CD4-positive, alpha-beta T cell treated with Interleukin-1 beta for 1 hour (primary cell): ENCODE data around the gene COL4A2.

Source experiments
- DNase-seq, 2 donors: peaks; one replicate each; pipeline ENCODE4 v3.0.0-alpha.2; 2020 to 2022

Gene COL4A2

DNA sequence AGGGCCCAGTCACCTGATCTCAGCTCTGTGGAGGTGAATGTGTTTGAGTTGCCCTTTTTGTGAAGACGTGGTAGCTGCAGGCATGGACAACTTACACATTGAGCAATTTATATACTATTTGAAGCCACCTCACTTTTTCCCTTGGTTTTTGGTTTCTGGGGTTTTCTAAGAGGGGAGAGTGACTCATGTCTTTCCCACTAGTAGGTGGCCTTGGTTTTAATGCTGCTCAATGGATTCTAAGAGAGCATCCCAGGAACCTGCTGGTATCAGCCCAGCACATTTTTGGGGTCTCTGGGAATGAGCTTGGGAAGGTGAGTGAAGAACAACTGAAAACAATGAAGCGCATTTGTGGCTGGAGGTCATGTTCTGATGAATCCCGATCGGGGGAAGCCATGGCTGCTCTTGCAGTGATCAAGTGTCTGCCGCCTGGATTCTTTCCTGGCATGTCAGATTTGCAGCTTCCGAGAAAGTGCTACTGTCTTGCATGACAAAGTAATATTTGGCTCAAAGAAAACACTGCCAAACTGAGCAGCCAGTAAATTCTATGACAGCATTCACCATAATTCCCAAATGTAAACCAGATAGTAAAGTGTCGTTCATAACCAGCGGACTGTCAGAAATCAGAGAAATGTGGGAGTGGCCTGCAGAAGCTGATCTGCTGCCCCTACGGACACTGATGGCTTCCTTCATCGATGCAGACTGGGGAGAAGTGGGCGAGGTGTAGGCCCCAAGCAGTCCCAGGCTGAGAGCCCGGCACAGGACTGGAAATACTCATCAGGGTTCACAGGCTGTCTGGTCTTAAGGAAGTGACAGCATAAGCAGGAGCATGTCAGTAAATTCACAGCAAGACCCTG lies 98.7 kb downstream of the COL4A2 start:
- no peak for DNase-seq

DNA sequence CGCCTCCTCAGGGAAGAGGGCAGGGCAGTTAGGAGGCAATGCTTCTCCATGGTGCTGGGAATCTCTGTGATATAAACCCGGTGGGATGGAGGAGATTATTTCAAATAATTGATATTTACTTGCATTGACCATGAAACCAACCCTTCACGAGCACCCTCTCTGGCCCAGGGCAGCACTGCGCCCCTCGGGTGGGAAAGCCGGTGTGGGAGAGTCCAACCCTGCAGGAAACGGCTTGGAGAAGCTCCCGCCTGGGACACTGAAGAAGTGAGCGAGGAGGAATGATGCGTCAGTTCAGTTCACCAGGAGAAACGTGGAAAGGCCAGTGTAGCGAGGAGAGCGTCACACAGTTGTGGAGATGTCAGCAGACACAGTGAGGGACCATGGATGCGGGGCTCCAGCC lies 99.9 kb downstream of the COL4A2 start:
- no peak for DNase-seq

DNA sequence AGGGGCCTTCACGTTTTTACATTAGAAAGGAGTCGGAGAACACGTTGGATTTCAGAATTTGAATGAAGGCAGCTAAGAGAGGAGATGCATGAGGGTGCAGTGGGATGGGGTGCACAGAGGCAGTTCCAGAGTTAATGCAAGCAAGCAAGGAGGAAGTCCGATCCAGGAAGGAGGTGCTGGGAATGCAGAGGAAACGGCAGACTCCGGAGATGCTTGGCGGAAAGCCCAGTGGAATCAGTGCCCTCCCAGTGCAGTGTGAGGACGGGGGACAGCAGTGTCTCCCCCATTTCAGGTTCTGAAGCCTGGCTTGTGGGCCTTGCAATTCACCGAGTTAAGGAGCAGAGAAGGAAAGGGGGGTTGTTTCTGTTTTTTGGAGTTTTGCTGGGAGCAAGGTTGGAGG lies 100.4 kb downstream of the COL4A2 start:
- no peak for DNase-seq

DNA sequence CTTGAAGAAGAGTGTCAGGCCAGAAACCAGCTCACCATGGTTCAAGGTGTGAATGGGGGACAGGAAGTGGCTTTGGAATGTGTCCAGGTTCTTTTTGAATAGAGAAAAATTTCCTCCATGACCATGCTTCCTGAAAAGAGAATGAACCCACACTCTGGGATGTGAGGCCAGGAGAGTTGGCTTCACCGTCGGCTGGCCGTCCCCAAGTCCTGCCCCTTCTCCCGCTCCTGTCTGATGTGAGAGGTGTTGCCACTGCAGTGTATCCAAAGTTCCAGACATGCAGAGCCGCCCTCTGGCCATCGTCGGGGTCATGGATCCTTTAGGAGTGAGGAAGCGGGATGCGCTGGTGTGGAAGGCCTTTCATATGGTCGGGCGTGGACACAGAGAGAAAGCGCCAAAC lies 101.2 kb downstream of the COL4A2 start:
- no peak for DNase-seq

DNA sequence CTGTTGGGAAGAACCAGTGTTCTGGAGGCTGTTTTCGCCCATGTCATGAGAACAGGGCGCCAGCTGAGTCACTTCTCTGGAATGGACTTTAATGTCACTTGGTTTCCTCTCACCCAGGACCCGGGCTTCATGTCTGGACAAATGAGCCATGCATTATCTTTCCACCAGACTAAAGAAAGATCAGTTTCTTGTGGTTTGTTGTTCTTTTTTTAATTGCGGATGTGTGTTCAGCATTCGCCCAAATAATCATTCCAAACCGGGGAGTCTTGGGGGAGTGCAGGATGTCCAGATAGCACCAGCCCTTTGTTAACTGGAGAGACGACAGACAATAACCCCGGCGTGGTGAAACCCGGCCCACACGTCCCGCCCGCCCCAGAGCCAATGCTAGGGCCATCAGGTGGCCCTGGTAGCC lies 102.5 kb downstream of the COL4A2 start:
- DNase-seq: no peak

DNA sequence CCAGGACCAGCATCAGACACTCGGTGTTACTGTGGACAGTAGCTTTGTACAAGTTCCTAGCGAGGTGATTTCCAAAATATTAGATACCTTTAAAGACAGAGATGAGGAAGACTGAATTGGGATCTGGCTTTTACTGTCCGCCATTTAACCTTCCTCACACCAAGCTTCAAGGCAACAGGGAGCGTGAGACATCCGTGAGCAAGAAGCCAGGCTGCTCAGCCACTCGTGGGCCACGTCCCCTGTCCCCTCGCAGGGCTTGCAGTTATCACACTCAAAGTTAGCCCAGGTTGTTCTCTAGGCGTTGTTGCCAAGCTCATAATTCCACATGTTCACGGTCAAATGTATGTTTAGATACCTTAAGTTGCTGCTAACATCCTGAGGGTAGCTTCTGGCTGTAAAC lies 102.9 kb downstream of the COL4A2 start:
- no peak for DNase-seq

DNA sequence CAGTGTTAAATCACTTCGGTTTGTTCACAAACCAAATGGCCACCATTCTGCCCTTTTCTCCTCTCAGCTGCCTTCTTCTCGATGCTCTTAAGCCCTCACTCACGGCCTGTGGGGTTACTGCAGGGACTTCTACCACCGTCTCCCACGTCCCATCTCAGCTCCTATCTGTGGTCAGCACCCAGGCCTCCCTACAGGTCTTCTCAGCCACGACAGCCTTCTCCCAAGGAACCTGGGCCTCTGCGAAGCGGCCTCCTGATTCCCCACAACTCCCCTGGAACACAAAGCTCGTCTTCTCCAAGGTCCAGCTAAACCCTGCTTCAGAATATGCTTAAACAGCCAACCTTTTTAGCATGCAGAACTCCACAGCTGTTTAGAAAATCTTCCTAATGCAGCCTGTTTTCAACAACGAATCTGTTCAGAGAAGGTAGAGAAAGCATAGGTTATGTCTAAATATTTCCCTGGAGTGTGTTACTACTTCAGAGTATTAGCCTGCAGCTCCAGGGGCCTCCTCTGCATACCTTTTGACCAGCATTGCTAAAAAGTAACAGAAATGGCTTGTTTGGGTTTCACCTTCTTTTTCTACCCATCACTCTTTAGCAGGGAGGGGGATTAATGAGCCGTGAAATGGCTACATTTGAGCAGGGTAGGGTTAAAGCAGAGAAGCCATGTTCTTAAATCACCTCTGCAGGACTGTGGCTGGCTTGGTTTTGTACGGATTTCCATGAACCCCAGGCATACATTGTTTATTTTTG lies 104.0 kb downstream of the COL4A2 start:
- no peak for DNase-seq

DNA sequence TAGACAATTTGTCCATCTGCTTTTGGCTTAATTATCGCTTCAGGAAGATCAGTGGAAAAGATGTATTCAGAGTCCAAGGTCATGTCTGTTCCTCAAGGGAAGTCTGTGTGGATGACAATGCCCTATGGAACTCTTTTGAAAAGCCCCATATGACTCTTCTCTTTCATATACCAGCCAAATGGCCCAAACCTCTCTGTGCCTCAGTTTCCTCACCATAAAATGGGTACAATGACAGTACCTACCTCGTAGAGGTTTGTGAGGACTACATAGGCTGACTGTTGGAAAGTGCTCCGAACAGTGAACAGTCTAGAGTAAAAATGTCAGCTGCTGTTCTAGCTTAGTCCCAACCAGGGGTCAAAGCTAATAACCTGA lies 104.6 kb downstream of the COL4A2 start:
- no peak for DNase-seq

DNA sequence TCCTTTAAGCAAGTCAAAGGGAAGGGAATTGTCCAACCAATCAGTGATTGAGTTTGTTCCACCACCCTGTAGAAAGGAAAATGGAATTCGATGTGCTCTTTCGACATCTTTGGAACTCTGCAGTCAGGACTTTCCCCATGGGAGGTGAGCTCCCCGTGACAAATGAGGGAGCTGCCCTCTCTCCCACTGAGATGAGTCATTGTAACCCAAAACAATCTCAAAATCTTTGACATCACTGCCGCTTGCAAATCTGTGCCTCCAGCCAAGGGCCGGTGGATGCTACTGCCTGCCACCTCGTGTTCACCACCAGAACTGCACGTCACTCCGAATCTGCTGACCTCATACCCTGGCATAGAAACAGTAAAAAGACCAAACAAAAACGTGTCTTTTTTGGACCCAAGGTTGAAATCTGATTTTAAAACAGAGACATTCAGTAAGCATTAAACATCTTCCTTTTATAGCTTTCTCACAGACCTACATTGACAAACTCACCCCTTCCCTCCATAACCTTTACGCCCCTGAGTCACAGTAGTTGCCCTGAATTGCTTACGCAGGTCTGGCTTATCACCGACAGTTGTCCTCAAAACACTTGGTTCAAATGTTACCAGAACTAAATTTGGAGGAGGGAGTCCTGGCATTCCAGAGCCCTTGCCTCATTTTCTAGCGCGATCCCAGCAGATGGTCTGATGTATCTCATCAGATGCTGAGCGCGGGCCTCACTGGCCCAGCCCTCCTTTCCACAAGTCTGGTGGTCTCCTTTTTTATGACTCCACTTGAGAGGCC lies 105.2 kb downstream of the COL4A2 start:
- peak; percentile 31 to 58 for DNase-seq

DNA sequence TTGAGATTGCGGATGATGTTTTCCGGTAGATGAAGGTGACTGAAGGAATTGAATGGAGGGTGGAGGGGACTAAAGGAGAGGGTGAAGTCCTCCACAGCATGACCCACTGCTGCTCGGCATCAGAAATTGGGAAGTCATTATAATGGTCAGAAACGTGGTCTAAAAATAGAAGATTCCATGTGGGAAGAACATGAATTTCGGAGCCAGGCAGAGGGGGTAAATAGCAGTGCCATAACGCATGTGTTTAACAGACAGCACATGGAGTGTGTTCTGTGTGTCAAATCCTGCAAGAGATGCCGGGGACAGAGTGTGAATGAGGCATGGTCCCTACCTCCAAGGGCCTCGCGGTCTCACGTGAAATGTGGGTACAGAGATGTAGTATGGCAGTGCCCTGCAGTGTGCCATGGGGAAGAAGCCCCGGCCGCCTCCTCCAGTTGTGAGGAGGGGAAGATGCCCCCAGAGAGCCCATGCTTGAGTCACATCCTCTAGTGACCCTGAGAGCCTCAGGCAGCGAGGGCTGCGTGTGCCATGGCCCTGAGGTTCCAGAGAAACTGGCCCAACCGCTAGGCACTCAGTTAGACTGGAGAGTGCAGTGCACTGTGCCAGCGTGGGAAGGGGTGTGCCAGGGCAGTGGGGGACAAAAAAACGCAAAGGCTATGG lies 106.1 kb downstream of the COL4A2 start:
- DNase-seq: no peak

DNA sequence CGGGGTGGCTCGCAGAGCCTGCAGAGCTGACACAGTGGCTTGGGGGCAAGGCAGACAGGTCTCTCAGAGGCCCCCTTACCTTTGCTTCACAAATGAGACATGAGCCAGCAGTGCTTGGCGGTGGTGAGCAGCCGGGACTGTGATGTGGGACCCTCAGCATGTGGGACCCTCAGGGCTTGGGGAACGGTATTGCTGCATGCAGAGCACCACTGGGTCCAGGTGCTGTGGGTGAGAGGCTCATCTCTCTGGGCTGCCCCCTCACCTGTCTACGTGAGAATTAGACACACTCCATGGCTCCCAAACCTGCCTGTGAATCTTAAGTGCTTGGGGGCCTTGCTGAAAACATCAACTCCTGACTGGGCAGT lies 106.6 kb downstream of the COL4A2 start:
- no peak for DNase-seq

DNA sequence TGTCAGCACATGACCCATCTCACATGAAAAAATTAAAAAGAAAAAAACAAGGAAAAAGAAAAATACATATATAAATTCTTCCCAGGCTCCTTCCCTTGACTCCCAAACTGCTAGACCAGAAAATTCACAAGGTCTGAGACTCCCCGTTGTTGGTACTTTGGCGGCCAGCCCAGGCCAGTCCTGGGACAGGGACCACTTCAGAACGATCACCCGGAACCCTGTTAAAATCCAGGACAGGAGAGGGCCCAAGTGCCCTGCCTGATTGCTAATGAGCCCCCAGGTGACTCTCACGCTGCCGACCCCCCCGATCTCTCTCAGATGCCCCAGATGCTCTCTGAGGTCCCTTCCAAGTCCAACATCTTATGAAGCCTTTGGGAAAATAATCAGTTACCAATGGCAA lies 107.2 kb downstream of the COL4A2 start:
- no peak for DNase-seq

DNA sequence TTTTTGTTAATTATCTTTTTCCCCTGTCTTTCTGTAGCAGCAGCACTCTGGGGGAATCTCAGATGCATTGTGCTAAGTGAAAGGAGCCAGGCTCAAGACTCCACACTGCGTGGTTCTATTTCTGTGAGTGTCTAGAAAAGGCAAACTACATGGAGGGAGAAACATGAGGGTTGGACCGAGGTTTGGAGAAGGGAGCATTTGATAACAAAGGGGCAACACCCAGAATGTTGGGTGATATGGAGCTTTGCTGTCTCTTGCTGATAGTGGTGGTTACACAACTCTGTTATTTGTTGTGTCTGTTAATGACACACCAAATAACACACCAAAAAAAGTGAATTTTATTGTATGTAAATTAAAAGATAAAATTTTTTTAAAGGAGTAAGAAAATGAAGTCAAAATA lies 107.8 kb downstream of the COL4A2 start:
- no peak for DNase-seq

DNA sequence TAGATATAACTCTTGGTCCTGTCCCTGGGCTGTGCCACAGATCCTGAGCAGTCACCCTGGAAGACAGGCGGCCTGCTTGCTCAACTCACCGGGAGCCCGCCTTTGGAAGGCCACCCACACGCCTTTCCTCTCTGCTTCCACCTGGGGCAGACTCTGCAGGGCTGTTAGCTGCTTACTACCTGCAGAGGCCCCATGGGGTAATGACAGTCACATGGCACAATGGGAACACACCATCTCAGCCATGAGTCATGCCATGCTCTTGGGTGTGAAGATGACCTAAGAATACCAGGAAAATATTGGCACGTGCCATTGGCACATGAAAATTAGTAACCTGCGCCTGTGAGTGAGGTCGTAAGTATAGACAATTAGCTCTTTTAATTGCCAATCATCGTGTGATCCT lies 108.6 kb downstream of the COL4A2 start:
- no peak for DNase-seq

DNA sequence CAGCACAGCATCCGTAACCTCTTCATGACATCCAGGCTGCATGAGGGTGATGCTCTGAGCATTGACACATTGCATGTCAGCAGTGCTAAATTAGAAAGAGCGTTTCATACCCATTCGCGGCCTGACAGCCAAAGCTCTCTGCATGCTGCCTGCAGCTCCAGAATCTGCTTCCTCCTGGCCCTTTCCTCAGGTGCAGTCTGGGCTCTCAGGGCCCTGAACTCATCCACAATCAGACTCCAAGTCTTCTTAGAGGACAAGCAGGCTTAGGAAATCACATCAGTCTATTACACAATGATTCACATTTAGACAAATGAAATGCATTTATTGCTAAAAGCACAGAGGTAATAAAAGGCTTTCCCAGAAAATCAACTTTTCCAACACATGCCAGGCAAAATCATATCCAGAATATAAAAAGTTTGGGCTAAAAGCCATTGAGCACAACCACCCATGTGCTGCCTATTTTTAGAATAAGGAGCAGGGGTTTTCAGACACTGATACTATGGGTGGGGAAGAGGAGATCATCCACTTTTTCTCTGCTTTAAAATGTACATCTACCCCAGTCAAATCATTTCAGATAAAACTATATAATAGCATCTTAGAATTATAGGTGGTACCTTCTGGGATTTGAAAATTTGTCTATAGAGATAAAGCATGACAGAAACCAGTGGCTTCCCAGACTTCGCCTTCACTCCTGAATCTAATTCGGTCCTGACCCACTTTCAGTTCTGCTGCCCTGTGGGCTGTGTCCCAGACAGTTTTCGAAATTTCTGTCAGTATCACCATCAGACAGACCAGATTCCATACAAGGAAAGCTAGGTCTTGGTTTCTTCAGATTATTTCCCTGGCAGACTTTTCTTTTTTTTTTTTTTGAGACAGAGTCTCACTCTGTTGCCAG lies 109.3 kb downstream of the COL4A2 start:
- DNase-seq: no peak

DNA sequence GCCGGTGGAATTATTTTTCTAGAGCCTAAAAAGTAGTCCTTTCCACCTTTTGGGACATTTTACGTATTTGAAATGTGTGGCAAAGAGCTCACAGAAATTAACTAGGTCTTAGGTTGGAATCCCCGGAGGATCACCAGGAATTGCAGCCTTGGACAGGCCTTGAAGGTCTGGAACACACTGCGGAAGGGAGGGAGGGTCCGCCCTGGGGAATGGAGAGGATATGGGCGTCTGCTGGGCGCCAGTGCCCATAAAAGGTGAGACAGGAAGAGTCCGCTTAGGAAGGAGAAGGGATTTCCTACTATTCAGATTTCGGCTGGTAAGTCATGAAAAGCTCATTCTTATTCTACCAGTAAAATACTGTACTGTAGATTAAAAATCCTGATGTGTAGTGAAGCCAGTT lies 111.9 kb downstream of the COL4A2 start:
- DNase-seq: no peak

DNA sequence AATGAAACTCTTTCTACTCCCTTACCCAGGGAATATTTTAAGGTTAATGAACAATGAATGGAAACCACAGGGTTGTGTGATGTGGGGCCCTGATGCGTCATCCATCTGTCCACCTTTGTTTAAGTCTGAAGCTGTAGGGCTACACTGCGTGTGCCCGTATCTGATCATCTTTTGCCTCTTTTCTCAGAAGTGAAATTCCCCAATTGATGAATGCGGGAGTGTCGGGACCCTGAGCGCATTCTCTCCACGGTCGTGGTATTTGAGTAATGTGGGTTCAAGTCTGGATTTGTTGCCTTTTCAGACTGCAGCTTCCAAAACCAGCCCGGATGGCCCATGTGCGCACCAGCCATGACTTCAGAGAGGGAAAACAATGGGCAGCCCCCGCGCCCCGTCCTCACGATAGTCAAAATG lies 112.3 kb downstream of the COL4A2 start:
- no peak for DNase-seq

DNA sequence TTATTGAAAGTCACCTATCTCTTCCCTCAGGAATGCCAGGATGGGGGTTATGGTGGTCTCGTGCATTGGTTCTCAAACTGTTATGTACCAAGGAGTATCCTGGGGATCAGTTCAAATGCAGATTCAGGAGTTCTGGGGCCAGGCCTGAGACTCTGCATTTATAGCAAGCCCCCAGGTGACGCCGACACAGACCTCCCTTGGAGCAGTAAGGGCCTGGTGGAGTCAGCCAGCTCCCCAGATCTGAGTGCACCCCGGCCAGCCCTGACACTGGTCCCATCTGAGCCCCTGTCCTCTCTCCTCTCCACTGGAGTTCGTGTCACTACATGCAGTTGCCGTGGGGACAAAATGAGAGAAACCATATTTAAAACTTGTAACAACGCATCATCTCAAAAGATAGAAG lies 112.9 kb downstream of the COL4A2 start:
- no peak for DNase-seq

DNA sequence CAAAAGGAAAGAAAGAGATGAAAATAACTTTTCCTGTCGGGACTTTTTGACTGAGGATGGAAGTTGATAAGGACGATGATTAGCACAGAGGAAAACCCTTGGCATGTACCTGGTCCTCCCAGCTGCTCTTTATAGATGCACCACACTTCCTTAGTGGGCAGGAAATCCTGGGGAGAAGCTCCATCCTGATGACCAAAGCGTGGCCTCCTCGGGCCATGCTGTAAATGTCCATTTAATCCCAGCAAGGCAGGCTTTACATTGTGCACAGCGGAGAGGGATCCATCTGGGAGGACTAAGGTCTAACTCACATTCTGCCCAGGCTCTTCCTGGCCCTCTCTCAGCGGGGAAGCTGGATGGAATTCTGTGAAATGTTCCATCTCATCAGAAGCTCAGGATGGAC lies 113.5 kb downstream of the COL4A2 start:
- DNase-seq: no peak

DNA sequence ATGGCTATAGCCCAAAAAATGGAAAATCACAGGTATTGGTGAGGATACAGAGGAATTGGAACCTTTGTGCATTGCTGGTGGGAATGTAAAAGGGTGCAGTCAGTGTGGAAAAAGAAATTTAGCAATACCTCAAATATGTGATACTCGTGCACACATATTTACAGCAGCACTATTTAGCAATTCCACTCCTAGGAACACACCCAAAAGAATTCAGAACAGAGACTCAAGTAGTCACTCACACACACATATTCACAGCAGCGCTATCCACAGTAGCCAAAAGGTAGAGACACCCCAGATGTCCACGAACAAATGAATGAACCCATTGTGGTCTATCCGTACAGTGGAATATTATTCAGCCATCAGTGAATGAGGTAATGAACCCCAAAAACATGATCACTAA lies 114.0 kb downstream of the COL4A2 start:
- DNase-seq: no peak

DNA sequence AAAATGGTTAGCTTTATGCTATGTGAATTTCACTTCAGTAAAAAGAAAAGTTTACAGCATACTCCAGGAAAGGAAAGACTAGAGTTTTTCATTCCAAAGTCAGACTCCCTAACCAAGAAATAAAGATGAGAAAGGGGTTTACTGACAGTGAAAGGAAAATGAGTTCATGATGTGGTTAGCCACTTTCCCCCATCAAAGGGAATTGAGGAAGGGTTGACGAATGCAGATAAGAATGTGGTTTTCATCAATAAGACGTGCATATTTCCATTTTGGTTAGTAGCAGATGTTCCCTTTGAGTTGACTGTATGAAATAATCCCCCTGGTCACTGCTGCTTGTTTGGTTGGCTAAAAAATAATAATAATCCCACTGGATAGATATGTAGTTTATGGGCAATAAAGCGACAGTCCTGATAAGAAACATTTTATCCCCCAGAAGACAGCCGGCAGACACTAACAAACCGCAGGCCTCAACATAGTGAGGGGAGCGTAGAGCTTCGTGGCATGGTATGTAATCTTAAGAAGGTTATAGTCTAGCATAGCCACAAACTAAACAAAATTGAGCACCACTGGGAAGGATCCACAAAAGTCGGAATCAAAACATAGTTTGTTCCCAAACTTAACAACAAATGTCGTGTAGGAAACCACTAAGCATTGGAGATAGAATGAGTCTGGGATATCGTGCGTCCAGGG lies 114.8 kb downstream of the COL4A2 start:
- peak in 1 of 2 donors; percentile 5 for DNase-seq
